Right ventricle myocardium superior (tissue), 1 donor: Measurements from ENCODE around the gene PPIL6. TPM values are rescaled to one million over a fixed set of nuclear protein-coding genes. Genes with fewer than 3 reads are reported as not detected.

Experiments used
- ATAC-seq: fragments of 200-7000 bp; cut with Tn5 transposase; one replicate; pipeline ENCODE4 v1.9.1; 2020; ENCODE audit warnings: mild to moderate bottlenecking; ENCODE audit not compliant: poor library complexity
- DNase-seq: peaks from one replicate; pipeline ENCODE4 v3.0.0-alpha.2; 2020
- intact Hi-C: fragments of 100-400 bp; cut with DNase I; formaldehyde crosslinking; loops from one replicate; pipeline ENCODE4 v1.11.2; 2022
- total RNA-seq: library from RNA; stranded (reverse); fragmentation: NEBNext Ultra II Directional; extraction: Animal tissue kit (Norgen Biotek cat#: 25700); gene quantifications from one replicate; pipeline ENCODE4 v1.2.1, GENCODE V29; 2021
- donor health status: DM: no; HTN: yes; CAD: no; lungs with severe emphysema.

The PPIL6 gene
- total RNA-seq, 1 donor from 2014 or later, result 5.5 TPM

DNA sequence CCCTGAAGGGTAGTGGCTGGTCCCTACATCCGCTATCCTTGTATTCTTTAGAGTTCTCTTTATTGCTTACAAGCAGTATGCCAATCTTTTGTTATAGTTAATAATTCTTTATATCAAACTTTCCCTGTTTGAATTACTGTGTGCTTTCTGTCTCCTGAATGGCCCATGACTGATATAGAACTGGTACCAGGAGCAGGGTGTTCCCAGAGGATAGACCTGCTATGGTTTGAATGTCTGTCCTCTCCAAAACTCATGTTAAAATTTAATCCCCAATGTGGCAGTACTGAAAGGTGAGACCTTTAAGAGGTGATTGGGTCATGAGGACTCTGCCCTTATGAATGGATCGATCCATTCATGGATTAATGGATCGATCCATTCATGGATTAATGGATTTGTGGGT, 84.2 kb downstream of the PPIL6 start:
- DNase-seq (no peak), ATAC-seq (no peak)
- intact Hi-C loops, result no loop called here

DNA sequence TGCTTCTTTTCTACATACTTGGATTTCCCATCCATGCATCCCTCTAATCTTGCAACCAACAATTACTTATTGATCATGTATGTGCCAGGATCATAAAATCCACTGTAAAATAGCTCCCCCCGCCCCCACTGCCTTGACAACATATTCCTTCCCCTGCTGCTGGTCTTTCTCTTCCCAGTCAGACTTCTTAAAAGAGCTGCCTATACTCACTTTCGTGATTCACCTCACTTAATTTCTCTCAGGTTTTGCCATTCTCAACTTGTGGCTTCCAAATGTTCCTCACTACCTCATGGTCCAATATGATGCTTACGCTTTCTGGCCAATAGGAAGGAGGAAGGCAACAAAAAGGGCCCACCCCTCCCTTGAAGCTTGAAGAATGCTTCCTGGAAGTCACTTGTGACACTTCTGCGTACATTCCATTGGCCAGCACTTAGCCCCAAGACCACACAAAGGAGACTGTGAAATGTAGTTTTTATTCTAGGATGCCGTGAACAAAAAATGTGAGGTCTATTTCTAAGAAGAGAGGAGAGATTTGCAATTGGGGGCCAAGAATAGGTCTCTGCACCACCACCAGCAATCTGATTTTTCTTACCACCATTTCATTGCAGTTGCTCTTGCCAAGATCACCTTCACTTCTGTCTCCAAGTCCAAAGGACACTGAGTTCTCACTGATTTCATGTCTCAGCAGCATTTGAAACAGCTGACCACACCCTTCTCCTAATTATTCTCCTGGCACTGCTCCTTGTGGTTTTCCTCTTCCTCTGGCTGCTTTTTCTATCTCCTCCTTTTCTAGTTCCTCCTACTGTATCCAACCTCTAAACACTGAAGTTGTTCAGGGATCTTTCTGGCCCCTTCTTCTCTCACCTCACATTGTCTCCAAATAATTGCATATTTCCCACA, 88.9 kb downstream of the PPIL6 start:
- intact Hi-C loops, result no loop called here
- ATAC-seq (peak; percentile 42), DNase-seq (no peak)

DNA sequence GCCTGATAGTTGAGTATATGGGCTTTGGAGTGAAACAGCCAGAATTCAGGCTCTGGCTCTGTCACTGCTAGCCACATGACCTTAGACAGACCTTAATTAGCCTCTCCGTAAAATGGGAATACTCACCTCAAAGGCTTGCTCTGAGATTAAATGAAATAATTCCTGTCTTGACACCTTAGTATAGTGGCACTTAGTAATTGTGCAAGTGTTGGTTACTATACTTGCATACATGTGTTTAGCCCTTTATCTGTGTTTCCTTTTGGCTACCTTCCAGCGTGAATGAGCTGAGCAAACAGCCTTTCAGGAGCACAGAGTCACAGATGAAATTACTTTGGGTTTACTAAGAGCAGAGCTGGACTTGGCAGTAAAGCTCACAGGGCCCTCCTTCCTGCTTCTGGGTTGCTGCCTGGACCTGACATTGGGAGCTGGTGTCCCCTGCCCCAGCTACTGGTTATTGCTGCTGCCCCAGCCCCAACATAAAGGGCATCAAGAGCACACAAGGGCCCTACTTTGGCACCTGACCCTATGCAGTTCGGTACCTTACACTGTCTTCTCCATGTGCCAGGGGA, 90.9 kb downstream of the PPIL6 start:
- intact Hi-C loops, result no loop called here
- ATAC-seq (peak; percentile 81), DNase-seq (no peak)

DNA sequence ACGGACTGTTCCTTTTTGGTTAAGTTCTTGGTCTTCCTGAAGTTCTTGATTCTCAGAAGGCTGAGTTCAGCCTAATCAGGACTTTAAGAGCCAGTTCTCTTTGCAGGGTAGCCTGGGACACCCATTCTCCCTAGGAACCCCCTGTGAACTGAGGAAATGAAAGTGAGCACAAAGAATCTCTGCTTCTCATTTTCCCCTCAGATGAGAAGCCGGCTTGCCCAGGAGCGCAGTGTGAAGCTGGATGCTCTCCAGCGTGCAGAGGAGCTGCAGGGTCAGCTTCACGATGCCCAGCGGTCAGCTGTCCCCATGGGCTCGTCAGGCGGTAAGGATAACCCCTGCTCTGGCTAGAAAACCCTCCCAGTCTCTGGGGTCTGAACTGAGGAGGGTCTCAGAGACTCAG, 92.2 kb downstream of the PPIL6 start:
- no peak for DNase-seq
- intact Hi-C loops, result no loop called here
- ATAC-seq, result peak; percentile 28

DNA sequence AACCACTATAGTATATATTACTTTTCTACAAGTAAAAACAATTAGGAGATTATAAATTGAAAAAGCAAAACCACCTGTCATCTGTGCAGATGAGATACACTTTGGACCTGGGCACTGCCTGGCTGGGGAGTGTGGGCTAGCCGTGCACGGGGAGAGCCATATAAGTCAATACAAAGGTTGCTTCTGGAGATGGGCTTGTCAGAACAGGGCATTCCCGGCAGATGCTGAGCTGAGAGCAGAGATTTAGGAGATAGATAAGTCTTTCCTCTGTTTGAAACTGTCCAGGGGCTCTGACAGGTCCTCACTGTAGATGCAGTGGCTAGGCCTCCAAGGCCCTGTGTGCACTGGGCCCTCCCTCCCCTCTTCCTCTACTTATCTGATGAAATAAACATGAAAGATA, 92.6 kb downstream of the PPIL6 start:
- intact Hi-C loops, result no loop called here
- ATAC-seq (no peak), DNase-seq (no peak)

DNA sequence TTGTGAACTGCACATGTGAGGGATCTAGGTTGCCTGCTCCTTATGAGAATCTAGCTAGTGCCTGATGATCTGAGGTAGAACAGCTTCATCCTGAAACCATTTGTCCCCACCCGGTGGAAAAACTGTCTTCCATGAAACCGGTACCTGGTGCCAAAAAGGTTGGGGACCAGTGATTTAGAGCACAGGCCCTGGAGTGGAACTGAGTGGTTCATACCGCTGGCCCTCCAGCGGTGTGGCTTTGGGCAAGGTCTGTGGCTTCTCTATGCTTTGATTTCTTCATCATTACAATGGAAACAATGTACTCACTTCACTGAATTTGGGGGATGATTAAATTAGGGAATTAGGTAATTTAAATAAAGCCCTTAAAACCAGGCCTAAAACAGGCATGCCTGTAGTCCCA, 94.4 kb downstream of the PPIL6 start:
- intact Hi-C loops, result no loop called here
- DNase-seq (no peak), ATAC-seq (no peak)

DNA sequence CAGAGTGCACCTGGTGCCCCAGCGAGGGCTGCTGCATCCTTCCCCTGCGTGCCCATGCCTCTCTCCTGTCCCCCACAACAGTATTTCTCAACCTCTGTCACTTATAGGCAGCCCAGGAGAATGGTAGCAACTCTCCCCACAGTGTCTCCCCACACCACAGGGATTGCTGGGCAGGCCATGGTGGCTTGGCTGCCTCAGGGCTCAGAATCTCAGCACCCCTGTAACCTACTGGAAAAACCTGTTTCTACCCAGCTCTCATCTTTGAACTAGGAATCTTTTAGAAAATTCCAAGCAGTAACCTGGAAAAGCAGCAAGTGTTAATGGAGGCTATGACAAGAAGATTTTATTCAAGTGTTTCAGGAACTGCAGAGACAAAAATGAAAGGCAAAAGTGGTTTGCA, 96.2 kb downstream of the PPIL6 start:
- DNase-seq (no peak), ATAC-seq (no peak)
- intact Hi-C loops, result no loop called here

DNA sequence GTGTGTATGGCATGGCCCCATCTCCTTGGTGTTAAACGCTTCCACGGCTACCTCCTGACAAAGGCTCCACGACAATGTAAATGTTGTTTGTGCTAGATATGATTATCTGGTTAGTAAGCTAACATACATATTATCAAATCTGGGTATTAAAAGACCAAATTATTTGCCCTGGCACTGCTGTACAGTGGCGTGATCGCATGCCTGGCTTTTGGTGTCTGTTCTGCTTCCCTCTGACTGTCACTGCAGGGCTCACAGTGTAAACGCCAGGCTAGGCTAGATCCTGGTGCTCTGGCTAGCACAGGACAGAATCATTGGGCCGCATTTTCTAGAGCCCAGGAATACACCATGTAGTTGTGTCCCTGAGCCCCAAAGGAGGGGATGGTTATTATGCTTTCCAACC, 96.9 kb downstream of the PPIL6 start:
- no peak for DNase-seq
- intact Hi-C loops, result no loop called here
- no peak for ATAC-seq

DNA sequence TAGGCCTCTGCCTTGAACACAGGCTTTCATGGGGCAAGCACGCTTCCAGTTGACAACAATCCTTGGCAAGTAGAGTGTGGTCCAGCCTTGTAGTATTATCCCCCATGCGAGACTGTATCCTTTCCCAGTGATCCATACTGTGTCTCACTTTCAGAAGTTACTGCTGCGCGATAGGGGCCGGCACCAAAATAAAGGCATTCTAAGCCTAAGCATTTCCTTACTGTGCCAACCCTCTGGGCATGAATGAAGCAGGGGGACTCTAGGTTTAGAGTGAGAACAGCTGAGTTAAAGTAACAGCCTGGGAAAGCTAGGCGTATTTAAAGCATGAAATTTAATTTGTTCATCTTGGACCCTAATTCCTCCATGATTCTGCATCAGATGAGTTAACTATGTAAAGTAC, 97.5 kb downstream of the PPIL6 start:
- intact Hi-C loops, result no loop called here
- ATAC-seq, result no peak

DNA sequence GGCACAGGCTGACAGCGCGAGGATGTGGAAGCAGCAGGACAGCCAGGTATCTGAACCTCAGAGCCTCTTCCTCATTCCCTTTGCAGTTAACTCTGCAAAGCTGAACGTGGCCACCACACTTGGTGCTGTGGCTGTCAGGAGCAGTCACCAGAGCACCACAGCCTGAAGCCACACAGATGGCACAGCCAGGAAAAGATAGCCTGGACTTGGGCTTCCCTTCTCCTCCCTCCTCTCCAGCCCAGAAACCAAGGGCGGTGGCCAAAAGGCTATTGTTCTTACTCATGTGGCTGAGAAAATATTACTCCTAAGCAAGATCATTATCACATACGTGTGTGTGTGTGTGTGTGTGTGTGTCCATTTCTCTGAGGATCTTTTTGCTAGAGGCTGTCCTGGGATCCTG, 97.9 kb downstream of the PPIL6 start:
- ATAC-seq (no peak), DNase-seq (no peak)
- intact Hi-C loops, result no loop called here

More for the DNA sequence above, 97.5 kb downstream of the PPIL6 start:
- DNase-seq, result no peak

DNA sequence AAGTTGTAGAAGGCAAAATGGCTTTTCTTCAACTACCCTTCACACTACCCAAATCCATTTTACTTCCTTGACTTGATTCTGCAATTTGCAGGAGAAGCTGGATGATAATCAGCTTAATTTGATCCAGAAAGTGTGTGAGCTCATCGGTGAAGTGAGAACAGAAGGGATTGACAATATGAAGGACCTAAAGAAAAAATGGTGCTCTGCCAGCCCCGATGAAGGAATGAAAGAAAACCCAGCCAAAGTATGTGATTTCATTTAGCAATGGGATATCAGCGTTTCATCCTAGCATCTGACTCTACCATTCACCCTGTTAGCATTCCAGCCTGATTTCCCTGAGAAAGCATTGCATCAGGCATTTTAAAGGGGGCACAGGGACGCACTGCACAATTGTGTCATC, 99.6 kb downstream of the PPIL6 start:
- DNase-seq (no peak), ATAC-seq (no peak)
- intact Hi-C loops, result no loop called here

Other genes with a start within 250 kb of the PPIL6 start
- gene CD164, start 58.2 kb downstream of the PPIL6 start, total RNA-seq, result 102 TPM
- gene SMPD2, start 96 bp upstream of the PPIL6 start, total RNA-seq, result 4.1 TPM
- gene MICAL1, start 15.1 kb upstream of the PPIL6 start, total RNA-seq, result 5.0 TPM
- 2.4 TPM for gene ZBTB24, start 42.6 kb upstream of the PPIL6 start, total RNA-seq